Measurements from ENCODE around the gene SUCLG2.

SUCLG2 gene

GRCh38 chr3:67415511-67415910 is 238.9 kb downstream of the SUCLG2 start:
- ATAC-seq, result peak; percentile 70
- no peak for TF ChIP-seq BACH2 (CRISPR knock-in tag; IDR thresholded peaks at IDR 0.05; ENCODE audit: borderline replicate concordance)
- TF ChIP-seq ZFP30 (CRISPR knock-in tag; IDR thresholded peaks at IDR 0.05), result no peak
- TF ChIP-seq PPARA (CRISPR knock-in tag; IDR thresholded peaks at IDR 0.05; ENCODE audit: borderline replicate concordance), result no peak
- no peak for TF ChIP-seq TOX (CRISPR knock-in tag; IDR thresholded peaks at IDR 0.05; ENCODE audit: borderline replicate concordance)
- TF ChIP-seq CSDC2 (CRISPR knock-in tag; IDR thresholded peaks at IDR 0.05), result no peak
- no peak for TF ChIP-seq POU6F1 (CRISPR knock-in tag; IDR thresholded peaks at IDR 0.05; ENCODE audit: borderline replicate concordance, low read depth)
- TF ChIP-seq ISL1 (CRISPR knock-in tag; IDR thresholded peaks at IDR 0.05), result no peak
- TF ChIP-seq TSHZ2 (CRISPR knock-in tag; IDR thresholded peaks at IDR 0.05), result no peak
- no peak for TF ChIP-seq ZNF8 (CRISPR knock-in tag; IDR thresholded peaks at IDR 0.05)
- no peak for TF ChIP-seq ZNF565 (CRISPR knock-in tag; conservative IDR thresholded peaks at IDR 0.05; ENCODE audit: low read depth)
- TF ChIP-seq CREB5 (CRISPR knock-in tag; IDR thresholded peaks at IDR 0.05; ENCODE audit: low read depth), result no peak
- no peak for TF ChIP-seq TCF4 (CRISPR knock-in tag; IDR thresholded peaks at IDR 0.05; ENCODE audit: borderline replicate concordance)

GRCh38 chr3:67414740-67415139 is 239.7 kb downstream of the SUCLG2 start:
- no peak for ATAC-seq

More at GRCh38 chr3:67414740-67415139, 239.7 kb downstream of the SUCLG2 start:
- TF ChIP-seq TOX (CRISPR knock-in tag; IDR thresholded peaks at IDR 0.05; ENCODE audit: borderline replicate concordance), result no peak
- no peak for TF ChIP-seq PATZ1 (CRISPR knock-in tag; IDR thresholded peaks at IDR 0.05; ENCODE audit: borderline replicate concordance)
- TF ChIP-seq ZFP3 (CRISPR knock-in tag; IDR thresholded peaks at IDR 0.05), result no peak
- TF ChIP-seq SNAI2 (CRISPR knock-in tag; IDR thresholded peaks at IDR 0.05), result no peak
- no peak for TF ChIP-seq ZC3H10 (CRISPR knock-in tag; IDR thresholded peaks at IDR 0.05)
- TF ChIP-seq BACH2 (CRISPR knock-in tag; IDR thresholded peaks at IDR 0.05; ENCODE audit: borderline replicate concordance), result no peak
- TF ChIP-seq ZNF565 (CRISPR knock-in tag; conservative IDR thresholded peaks at IDR 0.05; ENCODE audit: low read depth), result no peak
- no peak for TF ChIP-seq CREB5 (CRISPR knock-in tag; IDR thresholded peaks at IDR 0.05; ENCODE audit: low read depth)
- TF ChIP-seq TSHZ2 (CRISPR knock-in tag; IDR thresholded peaks at IDR 0.05), result no peak
- no peak for TF ChIP-seq ZNF70 (CRISPR knock-in tag; IDR thresholded peaks at IDR 0.05)
- TF ChIP-seq ZFP30 (CRISPR knock-in tag; IDR thresholded peaks at IDR 0.05), result no peak
- TF ChIP-seq ARNTL (CRISPR knock-in tag; IDR thresholded peaks at IDR 0.05; ENCODE audit: borderline replicate concordance, low read depth), result no peak
- no peak for TF ChIP-seq ESRRG (CRISPR knock-in tag; IDR thresholded peaks at IDR 0.05)
- no peak for TF ChIP-seq POU6F1 (CRISPR knock-in tag; IDR thresholded peaks at IDR 0.05; ENCODE audit: borderline replicate concordance, low read depth)
- no peak for TF ChIP-seq RARB (CRISPR knock-in tag; IDR thresholded peaks at IDR 0.05)
- TF ChIP-seq CSDC2 (CRISPR knock-in tag; IDR thresholded peaks at IDR 0.05), result no peak

Data from SK-N-SH treated with all-trans-retinoic acid at 6 μM for 48 hours (cell line).